NCI-H1417 treated with DMSO at 0.1 percent for 48 hours (cell line): ENCODE measurements around the gene ICE1.

Source experiments
- DNase-seq: peaks from one replicate; lab custom pipeline; 2025; lab: John Stamatoyannopoulos, UW

Gene ICE1

GRCh38 chr5:5533927-5534326, 111.5 kb downstream of the ICE1 start:
- peak; percentile 36 for DNase-seq

DNA sequence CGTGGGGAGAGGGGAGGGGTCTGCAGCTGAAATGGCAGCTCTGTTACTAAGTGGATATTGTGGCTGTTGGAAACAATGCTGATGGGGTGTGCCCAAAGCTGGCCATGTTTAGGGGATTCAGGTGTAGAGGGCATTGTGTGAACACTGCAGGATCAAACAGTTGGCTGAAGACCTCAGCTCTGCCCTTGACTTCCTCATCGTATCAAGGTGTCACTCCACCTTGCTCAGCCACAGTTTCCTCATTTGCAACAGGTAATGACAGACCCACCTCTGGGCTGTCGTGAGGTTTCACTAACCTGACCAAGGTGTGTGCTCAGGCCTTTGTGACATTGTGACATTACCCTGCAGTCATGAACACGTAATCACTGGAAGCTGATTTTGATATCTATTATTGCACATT, 111.9 kb downstream of the ICE1 start:
- DNase-seq, result no peak

DNA sequence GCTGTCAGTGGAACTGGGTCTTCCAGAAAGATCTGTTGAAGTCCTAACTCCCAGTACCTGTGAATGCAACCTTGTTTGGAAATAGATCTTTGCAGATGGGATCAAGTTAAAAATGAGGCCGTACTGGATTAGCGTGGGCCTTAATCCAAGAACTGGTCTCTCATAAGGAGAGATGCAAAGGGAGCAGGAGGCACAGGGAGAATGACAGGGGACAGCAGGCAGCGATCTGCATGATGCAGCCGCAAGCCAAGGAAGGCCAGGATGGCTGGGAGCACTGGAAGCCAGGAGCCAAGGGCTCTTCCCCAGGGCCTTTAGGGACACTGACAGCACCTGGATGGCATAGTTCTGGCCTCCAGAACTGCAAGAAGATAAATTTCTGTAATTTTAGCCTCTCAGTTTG, 114.4 kb downstream of the ICE1 start:
- DNase-seq, result no peak

DNA sequence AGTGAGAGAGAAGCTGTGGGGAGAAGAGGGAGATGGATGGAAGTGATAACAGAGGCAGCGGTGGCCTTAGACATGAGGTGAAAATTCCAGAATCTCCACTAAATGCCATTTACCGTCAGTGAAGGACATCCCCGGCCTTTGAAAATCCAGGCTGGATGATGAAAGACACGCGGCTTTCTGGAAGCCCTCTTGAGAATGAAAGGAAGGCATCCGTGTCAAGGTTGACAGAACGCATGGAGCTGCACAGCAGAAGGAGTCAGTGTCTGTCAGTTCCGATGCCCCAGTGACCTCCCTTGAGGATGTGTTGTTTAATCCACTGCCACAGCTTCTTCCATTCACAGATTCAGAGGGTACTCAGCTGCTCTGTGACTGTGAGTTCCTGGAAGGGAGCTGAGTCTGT, 114.9 kb downstream of the ICE1 start:
- no peak for DNase-seq

GRCh38 chr5:5539590-5539989, 117.1 kb downstream of the ICE1 start:
- DNase-seq, result no peak
